Duodenal mucosa (tissue), 2 donors: ENCODE measurements around the gene TBC1D21.

Source experiments
- H3K27ac ChIP-seq: one replicate; pipeline ENCODE4 v1.7.0; 2013; ENCODE audit warnings: low read depth, low read length
- H3K27me3 ChIP-seq, 2 donors: one replicate each; pipeline ENCODE4 v1.7.0; 2013; ENCODE audit warnings: low read length in 2 of 2, control low read depth in 1 of 2; ENCODE audit not compliant: insufficient read depth in 2 of 2, control insufficient read depth in 1 of 2
- H3K36me3 ChIP-seq, 2 donors: one replicate each; pipeline ENCODE4 v1.7.0; 2013; ENCODE audit warnings: low read length in 2 of 2, control low read depth in 1 of 2; ENCODE audit not compliant: insufficient read depth in 2 of 2, control insufficient read depth in 1 of 2
- H3K4me1 ChIP-seq, 2 donors: one replicate each; pipeline ENCODE4 v1.7.0; 2013; ENCODE audit warnings: low read length in 2 of 2, control low read depth in 1 of 2; ENCODE audit not compliant: insufficient read depth in 2 of 2, control insufficient read depth in 1 of 2
- H3K4me3 ChIP-seq, 2 donors: one replicate each; pipeline ENCODE4 v1.7.0; 2013; ENCODE audit warnings: low read length in 2 of 2, low read depth in 1 of 2
- H3K9ac ChIP-seq, 2 donors: one replicate each; pipeline ENCODE4 v1.7.0; 2013; ENCODE audit warnings: low read length in 2 of 2, low read depth in 1 of 2
- H3K9me3 ChIP-seq, 2 donors: one replicate each; pipeline ENCODE4 v1.7.0; 2013; ENCODE audit warnings: low read length in 2 of 2, control low read depth in 1 of 2; ENCODE audit not compliant: control insufficient read depth in 1 of 2

Gene TBC1D21

DNA sequence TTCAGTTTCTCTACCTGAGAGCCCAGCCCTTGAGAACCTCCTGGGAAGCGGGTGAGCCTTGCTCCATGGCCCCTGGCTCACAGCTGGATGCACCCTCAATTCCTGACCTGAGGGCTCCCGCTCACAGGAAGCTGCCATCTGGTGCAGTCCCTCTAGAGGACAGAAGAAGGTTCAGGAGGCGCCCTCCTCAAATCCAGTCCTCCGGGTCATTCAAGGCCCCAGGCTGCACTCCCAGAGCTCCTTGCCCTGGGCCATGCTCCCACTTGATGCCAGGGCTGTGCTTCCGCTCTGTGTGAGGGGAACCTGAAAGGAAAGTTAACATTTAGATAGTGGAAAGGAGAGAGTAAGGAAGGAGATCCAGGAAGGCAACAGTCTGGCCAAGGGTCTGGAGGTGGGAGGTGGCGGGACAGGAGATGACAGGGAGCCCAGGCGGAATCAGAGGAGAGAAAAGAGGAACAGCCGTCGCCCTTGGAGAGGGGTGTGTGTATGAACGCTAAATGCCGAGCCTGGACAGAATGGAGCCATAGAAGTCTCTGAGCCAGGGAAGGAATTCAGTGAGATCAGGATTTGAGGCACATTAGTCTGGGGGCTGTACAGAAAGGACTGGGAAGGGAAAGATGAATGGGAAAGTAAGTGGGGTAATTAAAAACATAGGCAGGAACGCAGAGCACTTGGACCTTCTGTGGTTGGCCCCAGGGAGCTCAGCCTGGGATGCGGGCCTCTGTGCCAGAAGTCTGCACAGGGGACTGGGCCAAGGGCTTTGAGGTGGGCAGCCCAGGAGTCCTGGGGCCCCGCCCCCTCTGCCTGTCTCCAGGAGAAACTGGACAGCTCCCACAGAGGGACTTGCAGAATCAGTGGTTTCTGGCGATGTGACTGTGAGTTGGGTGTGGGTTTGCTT is 26.1 kb downstream of the TBC1D21 start:
- no peak overlapping the region for H3K9ac ChIP-seq
- H3K4me1 ChIP-seq, result peaks cover 13 to 15% of the 10 kb centered on the region in 2 donors
- no peaks in the 10 kb centered on the region for H3K36me3 ChIP-seq
- no peak overlapping the region for H3K27ac ChIP-seq
- H3K9me3 ChIP-seq, result no peaks in the 10 kb centered on the region
- no peaks in the 10 kb centered on the region for H3K27me3 ChIP-seq
- no peak overlapping the region for H3K4me3 ChIP-seq

DNA sequence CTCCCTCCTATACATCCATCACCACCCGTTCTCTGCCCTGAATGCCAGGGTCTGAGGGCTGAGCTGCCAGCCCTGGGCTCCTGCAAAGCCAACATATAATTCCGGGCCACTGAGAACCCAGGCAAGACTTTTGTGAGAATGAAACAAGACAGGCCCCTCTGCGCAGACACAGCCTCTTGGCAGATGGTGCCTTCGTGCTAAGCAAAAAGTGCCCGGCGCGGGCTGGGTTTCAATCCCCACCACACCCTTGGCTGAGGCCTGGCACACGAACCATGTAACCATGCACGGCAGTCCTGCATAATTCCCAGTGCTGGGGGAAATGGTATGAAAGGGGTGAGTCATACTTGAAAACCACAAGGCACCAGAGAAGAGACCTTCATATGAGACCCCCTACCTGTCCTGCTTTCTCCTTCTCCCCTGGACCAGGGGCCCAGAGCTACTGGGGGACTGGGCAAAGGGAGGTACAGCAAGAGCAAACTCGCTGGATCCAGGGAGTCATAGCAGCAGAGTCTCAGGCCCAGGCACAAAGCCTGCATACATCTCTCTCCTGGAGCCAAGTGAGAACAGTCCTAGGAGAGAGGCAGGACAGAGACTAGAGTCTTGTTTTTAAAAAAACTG is 26.8 kb downstream of the TBC1D21 start:
- Histone ChIP-seq H3K9me3 (no peaks in the 10 kb centered on the region), H3K27me3 (no peaks in the 10 kb centered on the region), H3K4me3 (no peak overlapping the region), H3K4me1 (peaks cover 14 to 17% of the 10 kb centered on the region in 2 donors), H3K9ac (no peak overlapping the region), H3K36me3 (no peaks in the 10 kb centered on the region), H3K27ac (no peak overlapping the region)

DNA sequence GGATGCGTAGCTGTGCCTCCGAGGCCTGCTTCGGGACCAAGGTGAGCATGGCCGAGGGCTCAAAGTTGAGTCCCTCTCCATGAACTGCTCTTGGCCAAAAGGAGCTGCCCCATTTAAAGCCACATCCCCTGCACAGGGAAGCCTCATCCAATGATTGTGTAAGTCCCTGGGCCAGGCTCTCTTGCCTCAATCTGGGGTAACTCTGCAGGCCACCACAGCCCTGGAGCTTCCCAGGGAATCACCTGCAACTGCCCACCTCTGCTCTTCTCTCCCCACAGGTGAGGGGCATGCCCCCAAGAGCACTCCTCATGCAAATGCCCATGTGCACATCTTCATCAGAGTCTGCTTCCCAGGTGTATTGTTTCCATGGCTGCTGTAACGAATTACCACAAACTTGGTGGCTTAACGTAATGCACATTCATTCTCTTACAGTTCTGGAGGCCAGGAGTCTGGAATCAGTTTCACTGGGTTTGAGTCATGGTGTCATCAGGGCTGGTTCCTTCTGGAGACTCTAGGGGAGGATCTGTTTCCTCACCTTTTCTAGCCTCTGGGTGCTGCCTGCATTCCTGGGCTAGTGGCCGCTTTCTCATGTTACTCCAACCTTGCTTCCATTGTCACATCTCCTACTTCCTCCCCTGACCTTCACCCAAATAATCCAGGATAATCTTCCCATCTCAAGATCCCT is 27.9 kb downstream of the TBC1D21 start:
- H3K36me3 ChIP-seq, result no peaks in the 10 kb centered on the region
- H3K4me1 ChIP-seq, result peaks cover 11 to 16% of the 10 kb centered on the region in 2 donors
- no peak overlapping the region for H3K9ac ChIP-seq
- no peak overlapping the region for H3K4me3 ChIP-seq
- no peaks in the 10 kb centered on the region for H3K9me3 ChIP-seq
- no peak overlapping the region for H3K27ac ChIP-seq
- H3K27me3 ChIP-seq, result no peaks in the 10 kb centered on the region

DNA sequence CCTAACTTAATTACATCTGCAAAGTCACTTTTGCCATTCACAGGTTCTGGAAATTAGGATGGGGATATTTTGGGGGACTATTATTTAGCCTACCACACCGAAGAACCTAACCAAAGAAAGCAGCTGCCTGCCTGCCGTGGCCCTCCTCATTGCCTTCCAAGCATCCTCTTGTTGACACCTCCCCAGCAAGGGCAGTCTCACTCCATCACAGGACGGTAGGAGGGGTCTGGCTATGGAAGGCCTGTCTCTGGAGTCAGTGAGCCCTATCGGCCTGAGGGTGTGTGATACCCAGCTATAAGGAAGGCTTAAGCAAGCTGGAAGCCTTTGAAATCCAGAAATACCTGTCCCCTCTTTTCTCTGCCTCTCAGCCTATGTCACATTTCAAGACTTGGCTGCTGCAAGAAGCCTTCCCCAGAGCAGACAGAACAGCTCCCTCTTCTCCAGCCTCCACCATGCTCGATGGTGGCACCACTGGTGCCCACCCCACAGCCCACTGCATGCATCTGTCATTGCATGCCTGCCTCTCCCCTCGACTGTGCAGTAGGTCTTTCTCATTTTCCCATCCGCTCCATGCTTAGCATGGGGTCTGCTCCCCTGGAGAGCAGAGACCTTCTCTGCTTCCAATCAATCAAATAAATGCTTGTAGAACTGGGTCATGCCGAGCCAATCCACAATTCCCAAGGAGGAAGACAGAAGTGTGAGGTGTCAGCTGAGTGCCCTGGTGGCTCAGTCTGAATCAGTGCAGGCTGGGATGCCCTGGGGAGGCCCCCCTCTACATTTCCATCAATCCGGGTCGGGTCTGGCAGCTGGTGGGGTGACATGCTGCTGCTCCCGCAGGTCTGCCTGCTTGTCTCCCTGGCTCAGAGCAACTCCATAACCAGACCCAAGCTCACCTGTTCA is 29.0 kb downstream of the TBC1D21 start:
- Histone ChIP-seq H3K9ac (no peak overlapping the region), H3K36me3 (no peaks in the 10 kb centered on the region), H3K9me3 (no peaks in the 10 kb centered on the region), H3K27me3 (no peaks in the 10 kb centered on the region), H3K4me3 (no peak overlapping the region), H3K27ac (no peak overlapping the region), H3K4me1 (peaks cover 18 to 22% of the 10 kb centered on the region in 2 donors)

DNA sequence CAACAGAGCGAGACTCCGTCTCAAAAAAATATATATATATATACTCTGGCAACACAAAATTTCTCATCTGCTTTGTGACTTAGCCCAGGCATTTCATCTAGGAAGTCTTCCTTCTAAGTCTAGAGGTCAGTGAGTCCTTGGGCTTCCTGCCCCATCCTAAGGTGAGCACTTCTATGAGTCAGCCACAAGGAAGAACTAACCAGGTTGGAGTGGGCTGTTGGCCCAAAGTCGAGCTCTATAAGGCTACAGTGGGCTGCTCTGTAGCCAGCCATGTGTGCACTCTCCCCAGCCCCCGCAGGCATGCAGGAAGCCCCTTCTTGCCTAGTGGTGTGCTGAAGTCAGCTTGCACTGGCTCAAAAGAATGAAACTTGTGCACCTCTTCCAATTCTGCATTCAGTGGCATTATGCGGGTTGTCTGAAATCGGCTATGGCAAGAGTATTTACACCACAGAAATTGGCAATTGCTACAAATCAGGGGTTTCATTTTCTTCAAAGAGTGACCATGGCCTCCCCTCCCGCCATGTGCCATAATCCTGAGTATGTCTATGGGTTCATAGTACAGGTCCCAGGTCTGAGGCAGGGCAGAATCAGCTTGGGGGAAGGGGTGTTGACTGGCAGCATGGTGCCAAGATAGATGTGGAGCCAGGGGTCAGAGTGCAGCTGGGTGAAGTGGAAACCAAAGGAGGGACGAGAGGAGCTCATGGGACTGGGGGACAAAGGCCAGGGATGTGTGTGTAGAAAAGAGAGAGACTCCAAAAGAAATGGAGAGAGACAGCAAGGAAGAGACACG is 30.9 kb downstream of the TBC1D21 start:
- no peaks in the 10 kb centered on the region for H3K27me3 ChIP-seq
- H3K27ac ChIP-seq, result no peak overlapping the region
- no peaks in the 10 kb centered on the region for H3K9me3 ChIP-seq
- H3K4me1 ChIP-seq, result peaks cover 22% of the 10 kb centered on the region in 2 donors
- H3K9ac ChIP-seq, result no peak overlapping the region
- H3K36me3 ChIP-seq, result no peaks in the 10 kb centered on the region
- H3K4me3 ChIP-seq, result no peak overlapping the region

DNA sequence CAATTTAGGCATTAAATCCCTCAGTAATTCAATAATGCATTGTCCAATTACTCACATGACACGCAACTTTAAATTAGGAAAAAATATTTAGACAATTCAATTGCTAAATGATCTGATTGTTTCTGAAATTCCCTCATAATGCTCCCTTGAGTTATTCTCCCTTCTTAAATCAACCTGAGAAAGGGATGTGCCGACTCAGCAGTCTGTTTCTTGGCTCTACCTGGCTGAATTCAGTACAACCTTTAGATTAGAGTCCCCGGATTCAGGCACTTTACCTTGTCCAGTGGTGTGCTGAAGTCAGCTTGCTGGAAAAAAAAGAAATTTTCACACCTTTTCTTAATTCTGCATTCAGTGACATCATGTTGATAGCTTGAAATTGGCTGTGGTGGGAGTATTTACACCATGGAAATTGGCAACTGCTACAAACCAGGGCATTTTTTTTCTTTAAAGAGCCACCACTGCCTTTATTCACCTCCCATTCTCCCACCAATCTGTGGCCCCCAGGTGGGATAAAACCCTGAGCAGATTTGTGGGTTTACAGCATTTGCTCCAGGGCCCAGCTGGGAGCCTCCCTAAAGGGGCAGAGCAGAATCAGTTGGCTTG is 32.0 kb downstream of the TBC1D21 start:
- no peak overlapping the region for H3K27ac ChIP-seq
- H3K9me3 ChIP-seq, result no peaks in the 10 kb centered on the region
- H3K27me3 ChIP-seq, result no peaks in the 10 kb centered on the region
- no peaks in the 10 kb centered on the region for H3K36me3 ChIP-seq
- H3K4me3 ChIP-seq, result no peak overlapping the region
- peaks cover 22% of the 10 kb centered on the region in 2 donors for H3K4me1 ChIP-seq
- no peak overlapping the region for H3K9ac ChIP-seq

DNA sequence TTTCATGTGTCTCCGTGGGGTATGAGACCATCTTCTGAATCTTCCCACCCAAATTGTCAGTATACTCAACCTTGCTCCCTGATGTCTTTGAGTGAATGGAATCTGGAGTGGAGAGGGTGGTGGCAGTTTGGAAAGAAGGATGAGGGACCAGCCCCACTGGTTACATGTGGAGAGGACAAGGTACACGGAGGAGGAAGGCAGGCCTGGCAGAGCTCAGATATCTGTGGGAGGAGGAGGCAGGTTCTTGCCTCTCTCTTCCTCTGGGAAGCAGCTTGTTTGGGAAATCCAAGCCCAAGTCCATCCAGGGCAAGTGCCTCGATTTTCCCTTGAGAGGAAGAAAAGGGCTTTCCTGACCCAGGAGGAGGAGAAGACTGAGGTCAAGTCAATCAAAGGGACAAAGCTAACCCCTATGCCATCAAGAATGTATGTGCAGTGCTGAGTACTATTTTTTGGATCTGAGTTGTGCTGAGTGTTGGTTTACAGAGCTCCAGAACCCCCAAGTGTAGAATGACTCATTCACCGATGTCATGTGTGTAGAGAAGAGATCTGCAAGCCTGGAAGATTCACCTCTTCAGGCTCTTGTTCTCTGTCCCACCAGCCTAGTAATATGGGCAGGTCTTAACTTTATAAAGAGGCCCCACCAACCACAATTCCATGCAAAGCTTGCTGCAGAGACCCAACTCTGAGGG is 33.1 kb downstream of the TBC1D21 start:
- Histone ChIP-seq H3K27ac (no peak overlapping the region), H3K27me3 (no peaks in the 10 kb centered on the region), H3K9me3 (no peaks in the 10 kb centered on the region), H3K4me3 (no peak overlapping the region), H3K36me3 (no peaks in the 10 kb centered on the region), H3K9ac (no peak overlapping the region), H3K4me1 (peaks cover 22% of the 10 kb centered on the region in 2 donors)

DNA sequence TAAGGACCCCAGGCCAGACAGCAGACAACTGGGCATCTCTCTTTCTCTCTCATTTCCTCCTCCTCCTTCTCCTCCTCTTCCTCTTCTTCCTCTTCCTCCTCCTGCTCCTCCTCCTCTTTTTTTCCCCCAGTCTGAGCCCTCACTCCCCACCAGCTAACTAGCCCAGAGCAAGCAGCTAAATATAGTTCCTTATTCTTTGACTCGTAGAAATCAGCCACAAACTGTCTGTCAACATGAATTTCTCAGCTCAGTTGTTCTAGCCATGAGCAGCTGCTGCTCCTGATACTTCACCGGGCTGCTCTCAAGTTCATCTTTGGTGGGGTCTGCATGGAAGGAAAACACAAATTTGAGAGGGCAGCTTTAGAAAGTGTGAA is 33.7 kb downstream of the TBC1D21 start:
- Histone ChIP-seq H3K27me3 (no peaks in the 10 kb centered on the region), H3K4me3 (no peak overlapping the region), H3K9me3 (no peaks in the 10 kb centered on the region), H3K4me1 (peaks cover 22% of the 10 kb centered on the region in 2 donors), H3K36me3 (no peaks in the 10 kb centered on the region), H3K9ac (no peak overlapping the region), H3K27ac (no peak overlapping the region)
